HG02642 (cell line): ENCODE measurements around the gene BEND7.

Source experiments
- ATAC-seq: cut with Tn5 transposase; IDR thresholded peaks from one replicate; pipeline ENCODE4 v1.9.1; 2021; ENCODE audit warnings: mild to moderate bottlenecking; ENCODE audit not compliant: unreplicated experiment, poor library complexity

BEND7 gene

DNA sequence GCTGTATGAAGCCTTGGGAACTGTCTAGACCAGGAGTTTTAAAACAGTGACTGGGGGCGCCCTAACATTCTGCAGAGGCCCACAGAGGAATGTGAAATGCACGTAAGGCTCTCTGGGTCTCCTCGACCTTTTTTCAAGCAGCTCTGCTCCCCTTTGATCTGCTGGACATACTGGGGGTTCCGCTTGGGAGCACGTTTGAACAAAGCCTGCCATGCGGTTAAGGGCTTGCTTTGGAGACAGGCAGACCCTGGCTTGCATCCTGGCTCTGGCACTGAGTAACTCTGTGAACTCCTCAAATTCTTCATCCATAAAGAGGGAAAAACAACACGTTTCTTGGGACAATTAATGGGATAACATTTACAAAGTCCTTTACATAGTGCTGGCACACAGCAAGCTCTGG, 7.8 kb downstream of the BEND7 start:
- no peak for ATAC-seq

DNA sequence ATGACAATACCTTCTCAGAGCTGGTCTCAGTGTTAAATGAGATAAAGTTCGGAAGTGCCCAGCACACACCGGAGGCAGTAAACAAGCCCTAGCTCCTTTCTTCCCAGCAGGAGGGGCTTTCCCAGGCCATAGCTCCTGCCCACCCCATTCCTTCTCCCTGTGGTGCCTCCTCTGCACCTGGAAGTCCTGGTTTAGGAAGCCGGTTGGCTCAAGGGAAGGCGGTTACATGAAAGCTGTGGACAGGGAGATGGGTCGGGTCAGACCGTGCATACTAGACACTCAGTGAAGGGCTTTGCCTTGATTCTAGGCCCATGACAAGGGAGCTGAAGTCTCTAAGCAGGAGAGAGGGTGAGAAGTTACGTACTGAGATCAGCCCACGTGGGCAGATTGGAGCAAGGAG, 8.6 kb downstream of the BEND7 start:
- no peak for ATAC-seq

DNA sequence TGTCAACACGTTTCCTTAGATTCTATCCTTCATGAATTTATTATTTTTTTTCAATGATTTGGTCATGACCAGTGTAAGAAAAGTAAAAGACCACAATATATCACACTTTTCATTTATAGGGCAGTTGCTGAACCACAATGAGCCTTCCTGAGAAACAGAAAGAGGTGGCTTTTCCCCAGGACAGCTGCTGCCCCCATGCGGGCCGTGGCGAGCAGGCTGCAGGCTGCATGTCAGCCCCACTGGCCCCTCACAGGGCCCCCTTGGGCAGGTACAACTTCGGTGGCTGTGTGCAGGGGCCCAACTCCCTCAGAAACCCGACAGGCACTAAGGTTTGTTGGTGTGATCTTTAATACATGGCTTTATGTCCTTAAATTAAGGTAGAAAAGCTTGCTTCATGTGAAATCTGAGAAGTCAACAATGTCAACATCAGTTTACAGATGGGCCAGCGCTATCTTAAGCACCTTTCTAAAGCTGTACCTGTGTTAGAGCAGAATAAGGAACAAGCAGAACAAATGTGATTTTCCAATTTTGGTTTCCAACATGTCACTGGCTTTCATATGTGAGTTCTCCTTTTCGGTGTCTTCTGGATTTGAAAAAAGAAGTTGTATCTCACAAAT, 10.6 kb downstream of the BEND7 start:
- ATAC-seq = no peak

DNA sequence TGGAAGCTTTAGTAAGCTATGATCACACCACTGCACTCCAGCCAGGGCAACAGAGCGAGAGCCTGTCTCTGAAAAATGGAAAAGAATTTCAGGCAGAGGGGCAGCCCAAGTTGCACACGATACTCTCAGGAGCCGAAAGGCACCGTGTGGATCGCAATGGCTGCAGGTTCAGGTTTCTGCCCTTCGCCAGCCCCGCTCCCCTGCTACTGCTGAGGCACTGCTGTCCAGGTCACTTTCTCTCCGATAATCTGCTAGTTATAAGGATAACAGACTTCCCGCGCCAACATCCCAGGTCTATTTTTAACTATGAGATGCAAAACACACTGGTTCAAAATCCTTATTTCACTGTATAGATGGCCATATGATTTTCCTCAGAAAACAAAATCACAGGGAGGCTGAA, 11.1 kb downstream of the BEND7 start:
- ATAC-seq = no peak

DNA sequence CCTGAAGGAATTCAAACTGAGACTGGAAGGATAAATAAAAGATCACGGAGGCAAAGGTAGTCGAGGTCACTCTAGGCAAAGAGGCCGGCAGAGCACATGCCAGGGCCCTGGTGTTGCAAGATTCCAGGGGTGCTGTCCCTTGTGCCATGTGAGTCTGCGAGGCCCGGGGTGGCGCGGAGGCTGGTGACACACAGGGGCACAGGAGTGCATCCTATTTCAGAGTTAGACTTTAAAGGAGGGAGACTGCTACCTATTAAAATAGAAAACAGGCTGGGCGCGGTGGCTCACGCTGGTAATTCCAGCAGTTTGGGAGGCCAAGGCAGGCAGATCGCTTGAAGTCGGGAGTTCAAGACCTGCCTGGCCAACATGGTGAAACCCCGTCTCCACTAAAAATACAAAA, 12.6 kb downstream of the BEND7 start:
- no peak for ATAC-seq

DNA sequence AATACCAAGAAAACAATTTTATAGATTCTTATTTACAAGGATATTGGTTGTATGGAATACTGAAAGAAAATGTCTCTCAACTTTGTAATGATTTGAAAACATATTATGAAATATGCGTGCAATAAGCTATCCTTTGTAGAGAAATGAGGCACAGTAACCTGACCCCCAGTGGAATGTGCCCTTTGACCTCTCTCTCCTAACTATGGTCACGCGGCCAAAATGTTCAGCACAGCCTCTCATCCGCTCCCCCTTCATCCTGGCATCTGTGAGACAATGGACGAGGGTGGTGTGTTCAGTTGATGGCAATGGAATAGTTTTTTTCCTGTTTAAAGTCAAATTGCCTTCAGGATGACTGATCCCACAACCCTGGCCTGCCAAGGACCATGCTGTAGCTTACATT, 13.3 kb downstream of the BEND7 start:
- no peak for ATAC-seq

DNA sequence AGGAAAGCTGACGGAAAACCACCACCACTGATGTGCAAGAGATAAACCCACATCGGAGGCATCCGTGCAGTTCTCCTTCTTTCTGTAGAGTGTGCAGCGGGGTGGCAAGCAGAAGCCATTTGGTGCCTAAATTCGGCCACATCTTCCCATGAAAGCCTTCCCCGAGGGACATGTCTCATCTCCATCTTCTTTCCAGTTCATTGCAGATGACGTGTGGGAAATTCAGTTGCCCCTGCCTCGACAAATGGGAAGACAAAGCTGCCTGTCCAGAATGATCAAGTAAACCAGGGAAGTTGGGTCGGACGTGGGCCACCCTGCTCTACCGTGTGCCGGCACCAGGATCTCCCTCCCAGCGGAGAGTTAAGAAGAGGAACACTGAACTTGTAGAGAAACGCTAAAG, 14.5 kb downstream of the BEND7 start:
- ATAC-seq = no peak

DNA sequence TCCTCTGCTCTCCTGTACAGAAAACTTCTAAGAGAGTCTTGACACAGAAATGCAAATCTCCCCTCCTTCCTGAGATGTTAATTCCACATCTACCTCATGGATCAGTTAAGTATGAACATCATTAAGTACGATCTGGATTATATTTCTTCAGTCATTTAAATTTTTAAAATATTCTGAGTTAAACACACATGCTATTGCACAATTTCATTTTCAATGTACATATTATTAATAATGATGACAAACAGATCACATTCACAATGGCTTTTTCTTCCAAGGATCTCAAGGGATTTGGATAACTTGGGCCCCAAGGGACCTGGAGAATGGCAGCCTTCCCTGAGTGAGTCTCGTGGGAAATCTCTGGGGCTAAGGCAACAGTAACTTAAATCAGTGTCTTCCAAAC, 16.2 kb downstream of the BEND7 start:
- ATAC-seq = no peak

DNA sequence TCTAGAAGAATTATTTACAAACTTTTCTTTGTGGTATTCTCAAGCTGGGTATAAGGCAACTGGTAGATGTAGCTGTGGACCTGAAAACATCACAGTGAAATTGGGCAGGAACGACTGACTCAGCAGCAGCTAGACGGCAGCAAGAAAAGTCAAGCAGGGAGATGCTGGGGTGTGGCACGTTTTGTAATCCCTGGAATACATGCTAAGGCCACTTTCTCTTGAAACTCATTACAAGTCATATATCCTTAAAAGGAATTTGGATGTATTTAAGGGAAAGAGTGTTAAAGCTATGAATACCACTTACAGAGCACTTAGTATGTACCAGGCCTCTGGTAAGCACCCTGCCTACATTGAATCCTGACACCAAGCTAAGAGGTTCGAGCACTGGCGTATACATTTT, 17.4 kb downstream of the BEND7 start:
- ATAC-seq = no peak

DNA sequence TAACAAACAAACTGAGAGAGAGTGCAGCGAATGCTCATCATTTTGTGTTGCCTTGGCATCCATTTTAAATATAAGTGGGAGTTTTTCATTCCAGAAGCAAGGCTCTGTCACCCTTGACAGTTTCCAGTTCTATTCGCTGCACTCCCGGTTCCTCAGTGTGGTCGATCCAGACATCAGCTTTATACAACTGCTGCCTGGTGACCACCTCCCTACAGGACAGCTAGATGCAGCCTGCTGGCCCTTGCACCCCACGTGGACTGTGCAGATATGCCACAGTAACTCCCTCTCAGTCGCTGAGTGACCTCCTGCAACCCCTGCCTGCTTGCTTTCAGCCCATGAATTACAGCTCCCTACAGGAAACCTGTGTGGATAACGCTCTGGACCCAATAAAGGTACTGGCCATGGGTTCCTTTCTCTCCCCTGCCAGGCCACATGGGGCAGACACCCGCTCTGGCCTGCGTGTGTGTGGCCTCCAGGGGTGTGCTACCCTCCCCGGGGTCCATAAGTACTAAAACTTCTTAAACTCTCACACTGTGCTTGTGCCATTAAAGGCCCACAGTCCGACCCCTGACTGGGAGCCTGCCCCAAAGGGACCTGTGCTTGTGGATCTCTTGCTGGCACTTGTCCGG, 23.6 kb downstream of the BEND7 start:
- ATAC-seq = no peak

DNA sequence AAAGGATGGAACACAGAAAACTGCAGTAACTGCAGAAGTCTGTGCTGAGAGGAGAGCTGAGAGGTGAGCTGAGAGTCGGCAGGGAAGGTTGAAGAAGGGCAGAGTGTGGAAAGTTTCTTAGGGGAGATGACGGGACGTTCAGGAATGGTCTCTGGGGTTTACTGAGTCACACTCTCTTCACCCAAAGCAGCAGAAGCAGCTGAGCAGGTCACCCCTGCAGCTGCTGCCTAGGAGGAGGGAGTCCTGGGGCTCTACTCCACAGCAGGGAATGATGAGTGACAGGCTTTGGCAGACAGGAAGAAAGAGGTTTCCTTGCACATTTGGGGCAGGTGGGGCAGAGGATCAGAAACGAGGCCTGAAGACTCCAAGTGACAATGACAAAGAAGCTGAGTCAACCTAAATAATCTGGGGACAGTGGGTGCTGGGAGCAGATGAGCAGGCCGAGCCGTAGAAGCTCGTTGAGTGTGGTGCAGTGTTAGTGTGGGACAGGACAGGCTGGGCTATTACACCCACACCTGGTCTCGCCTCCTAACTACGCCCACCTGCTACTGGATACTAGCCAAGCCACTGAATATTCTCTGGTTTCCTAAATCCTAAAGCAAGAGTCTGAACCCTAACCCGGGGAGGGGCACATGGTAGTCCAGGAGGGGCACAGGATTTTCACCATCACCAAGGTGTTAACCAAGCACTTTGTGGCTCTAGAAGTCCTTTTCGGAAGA, 24.9 kb downstream of the BEND7 start:
- ATAC-seq = no peak

DNA sequence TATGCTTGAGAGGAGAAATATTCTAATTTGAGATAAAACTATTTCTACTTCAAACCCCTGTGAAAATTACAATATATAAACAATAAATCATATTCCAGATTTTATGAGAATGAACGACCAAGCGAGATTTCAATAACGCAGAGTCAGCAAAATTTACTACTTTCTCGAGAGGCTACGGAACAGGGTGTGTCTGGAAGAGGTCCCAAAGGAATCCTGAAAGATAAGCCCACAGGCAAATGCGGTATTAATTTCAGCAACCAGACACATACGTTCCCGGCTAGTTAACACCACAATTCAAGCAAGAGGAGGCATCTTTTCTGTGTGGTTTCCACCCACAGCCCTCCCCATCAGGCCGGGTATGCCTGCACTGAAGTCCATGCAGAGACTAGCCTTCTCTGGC, 26.4 kb downstream of the BEND7 start:
- ATAC-seq = no peak

DNA sequence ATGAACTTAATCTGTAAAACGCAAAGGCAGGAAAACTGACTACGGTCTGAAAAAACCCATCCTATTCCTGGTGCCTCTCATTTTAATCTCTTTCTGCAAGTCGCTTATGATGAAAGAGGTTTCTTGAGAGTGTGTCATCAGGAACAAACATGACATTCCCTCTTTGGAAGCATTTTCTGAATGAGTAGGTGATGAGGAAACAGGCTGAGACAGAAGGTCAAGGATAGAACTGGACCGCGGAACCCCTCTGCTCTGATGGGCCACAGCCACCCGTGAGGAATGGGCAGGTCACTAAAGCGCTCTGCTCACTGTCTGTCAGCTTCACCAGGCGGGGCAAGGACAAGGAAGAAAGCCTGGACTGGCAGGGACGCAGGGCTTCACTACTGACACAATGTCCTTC, 28.6 kb downstream of the BEND7 start:
- ATAC-seq = no peak

DNA sequence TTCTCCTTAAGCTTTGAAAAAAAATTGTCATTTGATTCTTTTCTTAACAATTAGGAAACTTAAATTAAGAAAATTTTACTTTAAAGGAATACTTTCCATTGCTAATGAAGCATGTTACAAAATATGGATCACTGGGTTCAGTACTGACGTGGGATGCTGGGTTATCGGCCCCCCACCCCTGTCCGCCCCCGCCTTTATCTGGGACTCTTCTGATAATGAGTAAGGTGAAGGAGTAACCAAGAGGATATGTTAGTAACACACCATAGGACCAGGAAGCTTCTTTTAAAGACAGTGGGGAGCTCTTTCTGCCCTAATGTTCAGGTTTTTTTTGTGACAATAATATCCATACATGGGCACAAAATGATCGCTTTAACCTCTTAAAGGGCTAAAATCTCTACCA, 29.7 kb downstream of the BEND7 start:
- no peak for ATAC-seq

DNA sequence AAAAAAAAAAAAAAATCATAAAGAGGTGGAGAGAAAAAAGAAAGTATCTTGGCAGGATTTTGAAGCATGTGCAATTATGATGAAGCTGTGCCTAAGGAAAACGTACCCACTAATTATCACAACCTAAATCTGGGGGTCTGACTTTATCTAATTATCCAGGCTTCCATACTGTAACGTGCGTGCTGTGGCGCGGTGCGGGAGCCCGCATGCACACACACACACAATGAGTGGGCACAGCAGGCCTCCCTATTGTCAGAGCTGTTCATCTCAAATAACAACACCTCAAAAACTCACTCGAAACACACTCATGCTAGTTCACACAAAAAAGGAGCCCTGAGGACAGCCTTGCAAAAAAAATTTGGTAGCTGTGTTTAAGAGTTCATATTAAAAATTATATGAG, 31.9 kb downstream of the BEND7 start:
- no peak for ATAC-seq

DNA sequence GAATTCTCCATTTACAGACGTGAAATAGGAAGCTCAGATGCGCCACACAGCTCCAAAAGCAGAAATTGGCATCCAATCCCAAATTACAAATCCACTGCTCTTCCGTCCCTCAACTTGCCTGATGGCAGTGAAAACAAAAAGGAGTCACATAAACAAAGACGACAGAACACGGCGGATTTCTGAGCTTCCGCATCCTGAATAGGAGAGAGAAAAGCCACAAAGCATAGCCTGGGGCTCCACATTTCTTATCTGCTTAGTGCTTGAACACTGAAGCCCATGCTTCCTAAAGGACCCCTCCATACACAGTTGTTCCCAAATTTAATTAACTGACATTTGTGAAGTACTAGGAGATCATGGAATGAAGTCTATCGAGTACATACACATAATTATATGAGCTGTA, 32.6 kb downstream of the BEND7 start:
- ATAC-seq = no peak

DNA sequence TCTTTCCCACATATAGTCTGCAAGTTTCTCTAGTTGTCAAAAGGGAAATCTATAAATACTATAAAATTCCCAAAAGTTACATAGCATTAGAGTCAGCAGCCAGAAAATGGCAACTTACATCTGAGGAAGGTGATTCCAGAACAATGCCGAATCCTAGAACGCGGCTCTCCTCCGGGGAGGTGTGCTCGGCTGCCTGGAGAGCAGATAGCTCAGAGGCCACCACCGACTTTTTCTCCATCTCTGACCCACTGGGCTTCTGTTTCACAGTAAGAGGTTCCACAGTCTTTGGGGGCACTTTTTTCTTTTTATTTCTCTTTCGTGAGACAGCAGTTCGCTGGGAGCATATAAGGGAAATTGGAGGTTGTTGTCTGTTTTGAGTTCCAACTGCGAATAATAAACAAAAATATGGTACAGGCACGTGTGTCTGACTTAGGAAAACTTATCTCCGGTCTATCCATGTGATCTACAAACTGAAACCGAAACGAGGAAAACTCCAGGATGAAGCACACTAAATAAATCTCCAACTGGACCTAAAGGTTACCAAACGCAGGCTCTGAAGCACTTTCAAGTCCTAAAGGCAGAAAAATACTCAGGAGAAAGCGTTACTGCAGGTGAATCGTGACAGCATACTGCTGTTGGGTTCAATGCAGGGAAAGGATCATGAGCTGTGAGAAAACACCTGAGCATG, 36.2 kb downstream of the BEND7 start:
- no peak for ATAC-seq

DNA sequence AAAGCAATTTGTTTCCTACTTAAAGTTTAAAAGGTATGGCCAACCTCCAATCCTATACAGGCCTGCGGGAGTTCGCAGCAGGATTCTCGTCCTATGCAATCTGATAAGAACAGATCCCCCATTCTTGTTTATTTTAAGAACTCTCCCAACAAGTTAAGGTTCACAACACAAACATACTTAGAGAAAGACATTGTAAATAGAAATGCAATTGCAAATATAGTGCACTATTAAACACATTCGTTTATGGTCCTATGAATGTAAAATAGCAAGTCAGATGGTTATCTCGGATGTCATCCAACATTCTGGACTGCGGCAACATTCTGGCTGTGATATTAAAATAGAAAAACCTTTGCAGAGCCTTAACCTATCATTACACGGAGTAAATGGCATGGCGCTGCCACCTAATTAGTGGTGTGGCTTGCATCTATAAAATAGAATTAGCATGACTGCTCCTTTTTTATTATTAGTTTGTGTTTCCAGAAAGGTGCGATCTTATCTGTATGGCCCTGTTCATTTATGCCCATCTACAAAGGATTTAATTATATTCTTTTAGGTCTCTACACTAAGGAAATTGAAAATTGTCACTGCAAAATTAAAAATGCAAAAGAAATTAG, 37.0 kb downstream of the BEND7 start:
- ATAC-seq = no peak

DNA sequence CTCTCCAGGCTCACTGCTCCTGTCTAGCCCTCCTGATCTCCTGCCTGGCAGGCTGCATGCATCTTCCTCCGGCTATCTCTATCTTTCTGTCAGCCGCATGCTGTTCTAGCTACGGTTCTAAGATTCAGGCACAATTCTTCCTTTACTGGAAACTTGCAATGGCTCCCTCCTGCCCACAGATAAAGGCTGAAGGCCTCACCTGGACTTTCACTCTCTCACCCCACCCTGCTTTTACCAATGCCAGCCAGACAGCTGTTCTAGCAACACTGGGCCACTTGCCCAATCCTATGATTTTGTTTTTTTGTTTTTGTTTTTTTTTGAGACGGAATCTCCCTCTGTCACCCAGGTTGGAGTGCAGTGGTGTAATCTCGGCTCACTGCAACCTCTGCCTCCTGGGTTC, 38.3 kb downstream of the BEND7 start:
- ATAC-seq = no peak

DNA sequence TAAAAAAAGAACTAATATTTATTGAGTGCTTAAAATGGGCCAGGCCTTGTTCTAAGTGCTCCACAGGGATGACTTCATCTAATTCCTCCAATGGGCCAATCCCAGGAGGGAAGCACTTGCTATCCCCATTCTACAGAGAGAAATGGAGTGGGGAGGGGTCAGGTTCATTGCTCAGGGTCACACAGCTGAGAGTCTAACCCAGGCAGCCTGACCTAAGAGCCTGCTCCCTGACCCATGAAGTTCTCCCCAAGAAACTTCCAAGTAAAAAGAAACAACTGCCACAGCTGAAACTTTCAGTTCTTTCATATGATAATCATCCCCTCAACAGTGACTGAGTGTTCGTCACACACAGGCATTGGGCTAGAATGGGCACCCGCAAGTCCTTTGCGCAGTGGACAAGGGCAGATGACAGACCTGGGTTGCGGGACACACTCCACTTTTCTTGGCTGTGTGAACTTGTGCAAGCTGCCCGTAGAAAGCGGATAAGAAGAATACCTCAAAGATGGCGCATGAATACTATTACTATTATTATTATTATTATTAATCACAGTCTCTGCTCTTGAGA, 39.7 kb downstream of the BEND7 start:
- ATAC-seq = no peak

DNA sequence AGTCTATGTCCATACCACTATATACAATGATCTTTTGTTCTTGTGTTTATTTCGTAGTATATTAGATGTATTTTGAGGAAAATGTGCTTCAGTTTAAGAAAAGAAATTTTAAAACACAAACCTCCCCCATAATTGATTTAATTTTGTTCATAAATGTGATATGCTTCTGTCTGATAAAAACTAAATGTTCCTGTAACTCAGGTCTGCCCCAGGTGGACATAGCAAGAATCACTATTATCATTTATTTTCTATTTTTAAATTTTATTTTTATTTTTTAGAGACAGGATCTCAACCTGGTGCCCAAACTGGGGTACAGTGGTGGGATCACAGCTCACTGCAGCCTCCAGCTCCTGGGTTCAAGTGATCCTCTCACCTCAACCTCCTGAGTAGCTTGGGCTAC, 43.2 kb downstream of the BEND7 start:
- ATAC-seq = no peak
